SH-SY5Y (cell line): Measurements from ENCODE around the gene POGLUT3.

Experiments
- GATA2 ChIP-seq: IDR thresholded peaks from 2 replicates; pipeline ENCODE4 v1.6.1; 2011; ENCODE audit warnings: mild to moderate bottlenecking, low read depth, low read length
- GATA3 ChIP-seq: IDR thresholded peaks from 2 replicates; pipeline ENCODE4 v1.6.1; 2011; ENCODE audit warnings: low read depth, mild to moderate bottlenecking, low read length, moderate library complexity

DNA sequence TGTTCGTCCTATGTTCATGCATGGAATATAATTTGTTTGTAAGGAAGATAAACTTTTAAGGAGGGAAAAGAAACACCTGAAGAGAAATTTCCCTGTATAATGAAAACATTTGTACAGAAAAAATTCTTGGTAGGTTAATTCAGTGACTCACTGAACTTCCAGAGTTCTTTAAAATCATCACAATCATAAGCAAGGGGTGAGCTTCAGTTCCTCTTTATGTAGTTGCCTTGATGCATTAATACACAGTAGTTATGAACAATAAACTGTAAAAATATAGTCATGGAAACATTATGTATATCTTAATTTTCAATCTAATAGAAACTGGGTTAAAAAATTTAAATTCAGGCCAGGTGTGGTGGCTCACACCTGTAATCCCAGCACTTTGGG lies 29.7 kb downstream of the POGLUT3 start:
- TF ChIP-seq GATA2 (no peak), GATA3 (no peak)
